ENCODE data around the gene HTRA3. TPM values are rescaled to one million over a fixed set of nuclear protein-coding genes. Genes with fewer than 3 reads are reported as not detected.
A peak's percentile ranks its signal among the peaks of the same experiment; 100 is the strongest.

HTRA3 gene
- total and polyA plus RNA-seq, 2 of the 8 experiments (the other 6 are each of a cell fraction or from before 2014, with no cell fraction given): 3.2 to 5.8 TPM

DNA sequence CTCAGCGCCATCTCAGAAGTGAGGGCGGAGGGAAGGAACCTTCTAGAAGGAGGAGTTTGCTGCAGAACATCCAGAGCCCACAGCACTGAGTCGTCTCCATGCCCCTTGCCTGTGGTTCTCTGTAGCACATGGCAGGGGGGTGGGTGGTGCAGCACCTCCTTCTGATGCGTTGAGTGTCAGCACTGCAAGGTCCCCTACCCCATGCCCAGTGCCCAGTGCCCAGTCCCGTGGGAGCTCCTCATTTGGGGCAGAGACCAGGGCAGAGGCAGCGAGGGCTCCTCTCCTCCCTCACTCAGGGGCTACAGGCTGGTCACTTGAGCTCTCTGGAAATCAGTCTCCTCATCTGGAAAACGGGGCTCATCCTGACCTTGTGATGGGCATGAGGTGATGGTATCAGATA is 78.1 kb downstream of the HTRA3 start:
- Histone ChIP-seq H3K4ac (replicated peaks; ENCODE audit: insufficient read length, low read depth, low read length) (no peak overlapping the region), H3K9me3 (ENCODE audit: insufficient read depth in 2 of 2, low read depth in 1 of 2, low read length in 1 of 2) (no peaks in the 10 kb centered on the region), H3K18ac (ENCODE audit: extremely low read depth, low read length) (no peak overlapping the region), H3K27ac (ENCODE audit: low read depth, low read length) (no peak overlapping the region), H4K20me1 (replicated peaks in 1 of 2; ENCODE audit: control insufficient read depth in 1 of 2, insufficient read depth in 2 of 2, low read length in 2 of 2) (no peaks in the 10 kb centered on the region), H2BK5ac (ENCODE audit: low read depth, low read length) (no peak overlapping the region), H3K56ac (replicated peaks; ENCODE audit: insufficient read length, low read depth, low read length) (no peak overlapping the region), H3K4me1 (replicated peaks in 1 of 4; ENCODE audit: control insufficient read depth in 3 of 4, insufficient read depth in 4 of 4, low read length in 3 of 4) (peaks cover 0 to 11% (median 7%) of the 10 kb centered on the region in 4 experiments; a peak in 6 of 7 replicates), H2AK5ac (ENCODE audit: low read depth, low read length) (no peak overlapping the region), H3K79me2 (ENCODE audit: control insufficient read depth in 1 of 2, insufficient read depth in 2 of 2, low read length in 2 of 2) (no peaks in the 10 kb centered on the region), H3K14ac (ENCODE audit: insufficient read length) (no peak overlapping the region), H2BK20ac (ENCODE audit: low read length) (no peak overlapping the region), H2BK120ac (replicated peaks; ENCODE audit: low read depth, low read length) (no peak overlapping the region), H3K79me1 (ENCODE audit: low read depth, low read length) (no peaks in the 10 kb centered on the region), H3K23me2 (ENCODE audit: low read depth, low read length) (peaks cover 1% of the 10 kb centered on the region; the same call in 1 of the 2 replicates), H2BK15ac (ENCODE audit: low read length) (no peak overlapping the region), H3K27me3 (replicated peaks in 1 of 4; ENCODE audit: control insufficient read depth in 3 of 4, extremely low read depth in 1 of 4, insufficient read depth in 3 of 4, low read length in 3 of 4) (no peaks in the 10 kb centered on the region), H2BK12ac (ENCODE audit: low read depth, low read length) (no peak overlapping the region; the same call in 1 of the 2 replicates), H4K91ac (replicated peaks; ENCODE audit: insufficient read length, low read length) (no peak overlapping the region), H3K4me3 (ENCODE audit: extremely low read depth in 1 of 4, insufficient read depth in 2 of 4, low read depth in 3 of 4, low read length in 4 of 4) (no peak overlapping the region), H4K5ac (ENCODE audit: insufficient read length, low read depth, low read length) (no peak overlapping the region), H3K4me2 (ENCODE audit: insufficient read depth in 1 of 2, low read depth in 2 of 2, low read length in 2 of 2) (no peak overlapping the region), H3K36me3 (ENCODE audit: control insufficient read depth in 2 of 4, insufficient read depth in 4 of 4, low read length in 3 of 4) (no peaks in the 10 kb centered on the region), H4K8ac (ENCODE audit: extremely low read depth, insufficient read depth, low read length) (no peak overlapping the region), H3K23ac (ENCODE audit: insufficient read length) (no peak overlapping the region), H2AFZ (ENCODE audit: low read length) (no peak overlapping the region), H3K9ac (replicated peaks in 1 of 4; ENCODE audit: extremely low read depth in 1 of 4, low read depth in 3 of 4, low read length in 3 of 4) (no peak overlapping the region)
- ChIA-PET CTCF (ENCODE audit: partially characterized antibody) (interaction anchor here (0.6 to 1.6 kb wide), 6 partner anchors 27 to 105 kb away, joined by 3 to 4 read pairs (median 3); no protein-coding TSS in a partner anchor), POLR2A (ENCODE audit: partially characterized antibody) (interaction anchor here (1.0 kb wide), 1 partner anchor 20 kb away, joined by 3 read pairs; no protein-coding TSS in a partner anchor)
- no peak for FAIRE-seq
- no peak for TF ChIP-seq GTF2F1 (IDR thresholded peaks at IDR 0.05; ENCODE audit: borderline replicate concordance, low read depth, low read length)
- TF ChIP-seq CBX5 (IDR thresholded peaks at IDR 0.05; ENCODE audit: low read depth, low read length): no peak
- DNase-seq (ENCODE audit: low read depth in 1 of 2, low spot score in 2 of 2): peak in 1 of 2 experiments; percentile 32
- 81% methylated on average over 7 of the region's 7 CpGs; no CpG with 5 or more reads in 1 of the 2 experiments for WGBS, 2 experiments (ENCODE audit: extremely low coverage in 1 of 2, insufficient coverage in 1 of 2, insufficient read length in 1 of 2, insufficient replicate concordance in 2 of 2, low coverage in 1 of 2, low lambda C conversion rate in 2 of 2, missing lambda C conversion rate in 1 of 2)

All from H1 (cell line).